HG03095 (cell line): Measurements from ENCODE around the gene PROS1.
"Not testable (repeated sequence)": the region's sequence is repeated elsewhere in the genome, so short reads cannot be mapped to it uniquely, and the experiment has no call there.

ENCODE experiments used
- ATAC-seq: cut with Tn5 transposase; IDR thresholded peaks from one replicate; pipeline ENCODE4 v1.9.1; 2021; ENCODE audit warnings: moderate library complexity; ENCODE audit not compliant: unreplicated experiment

The PROS1 gene

GRCh38 chr3:93969997-93970396 is 3.7 kb downstream of the PROS1 start:
- no peak for ATAC-seq

- no peak for ATAC-seq
Measured at GRCh38 chr3:93969443-93969842, 4.3 kb downstream of the PROS1 start.

GRCh38 chr3:93965106-93965505 is 8.6 kb downstream of the PROS1 start:
- not testable (repeated sequence) for ATAC-seq

- no peak for ATAC-seq
Measured at GRCh38 chr3:93962798-93963197, 10.9 kb downstream of the PROS1 start.

- no peak for ATAC-seq
Measured at GRCh38 chr3:93961489-93961888, 12.2 kb downstream of the PROS1 start.

GRCh38 chr3:93961026-93961425 is 12.7 kb downstream of the PROS1 start:
- no peak for ATAC-seq

DNA sequence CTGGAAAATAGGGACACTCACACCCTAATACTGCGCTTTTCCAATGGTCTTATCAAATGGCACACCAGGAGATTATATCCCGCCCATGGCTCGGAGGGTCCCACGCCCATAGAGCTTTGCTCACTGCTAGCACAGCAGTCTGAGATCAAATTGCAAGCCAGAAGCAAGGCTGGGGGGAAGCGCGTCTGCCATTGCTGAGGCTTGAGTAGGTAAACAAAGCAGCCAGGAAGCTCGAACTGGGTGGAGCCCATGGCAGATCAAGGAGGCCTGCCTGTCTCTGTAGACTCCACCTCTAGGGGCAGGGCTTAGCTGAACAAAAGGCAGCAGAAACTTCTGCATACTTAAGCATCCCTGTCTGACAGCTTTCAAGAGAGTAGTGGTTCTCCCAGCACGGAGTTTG is 23.7 kb downstream of the PROS1 start:
- not testable (repeated sequence) for ATAC-seq

DNA sequence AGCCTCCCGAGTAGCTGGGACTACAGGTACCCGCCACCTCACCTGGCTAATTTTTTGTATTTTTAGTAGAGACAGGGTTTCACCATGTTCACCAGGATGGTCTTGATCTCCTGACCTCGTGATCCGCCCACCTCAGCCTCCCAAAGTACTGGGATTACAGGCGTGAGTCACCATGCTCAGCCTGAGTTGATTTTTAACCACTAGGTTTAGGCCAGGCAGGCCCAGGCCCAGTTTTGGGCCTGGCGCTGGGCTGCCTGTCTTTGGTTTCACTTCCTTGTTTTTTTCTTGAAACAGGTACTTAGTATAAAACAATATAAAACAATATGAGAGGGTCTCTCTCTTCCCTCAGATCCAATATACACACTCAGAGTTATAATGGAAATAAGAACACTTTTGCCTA is 36.2 kb downstream of the PROS1 start:
- not testable (repeated sequence) for ATAC-seq

GRCh38 chr3:93936549-93936948 is 37.1 kb downstream of the PROS1 start:
- ATAC-seq: no peak

GRCh38 chr3:93934366-93935046 is 39.2 kb downstream of the PROS1 start:
- no peak for ATAC-seq

GRCh38 chr3:93931597-93932229 is 42.0 kb downstream of the PROS1 start:
- no peak for ATAC-seq

DNA sequence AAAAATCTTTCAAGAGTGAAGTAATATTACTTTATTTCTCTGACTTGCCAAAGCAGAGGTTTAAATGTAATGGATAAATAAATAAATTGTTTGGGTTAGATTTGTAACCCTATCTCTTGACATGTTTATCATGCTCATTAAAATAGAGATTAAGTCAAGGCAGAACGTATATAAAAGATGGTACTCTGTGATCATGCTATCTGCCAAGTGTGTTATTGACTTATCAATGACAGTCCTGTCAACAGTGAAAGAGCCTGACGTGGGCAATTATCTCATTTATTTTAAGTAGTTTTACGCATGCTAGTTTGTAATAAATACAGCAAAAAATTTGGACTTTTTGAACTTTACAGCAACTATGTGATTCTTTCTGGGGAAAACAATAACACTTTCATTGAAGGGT is 43.7 kb downstream of the PROS1 start:
- no peak for ATAC-seq

DNA sequence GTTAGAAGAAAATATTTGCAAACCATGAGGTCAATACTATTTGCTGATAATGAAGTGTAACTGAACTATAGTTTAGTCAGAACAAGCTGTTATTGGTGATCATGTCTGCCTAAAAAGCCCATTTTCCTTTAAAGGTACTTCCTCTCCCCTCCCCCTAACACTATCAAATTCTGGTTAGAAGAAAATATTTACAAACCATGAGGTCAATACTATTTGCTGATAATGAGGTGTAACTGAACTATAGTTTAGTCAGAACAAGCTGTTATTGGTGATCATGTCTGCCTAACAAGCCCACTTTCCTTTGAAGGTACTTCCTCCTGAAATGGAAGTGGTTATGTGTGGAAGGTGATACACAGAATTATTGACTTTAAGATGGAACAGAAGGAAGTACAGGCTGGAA is 46.9 kb downstream of the PROS1 start:
- no peak for ATAC-seq

DNA sequence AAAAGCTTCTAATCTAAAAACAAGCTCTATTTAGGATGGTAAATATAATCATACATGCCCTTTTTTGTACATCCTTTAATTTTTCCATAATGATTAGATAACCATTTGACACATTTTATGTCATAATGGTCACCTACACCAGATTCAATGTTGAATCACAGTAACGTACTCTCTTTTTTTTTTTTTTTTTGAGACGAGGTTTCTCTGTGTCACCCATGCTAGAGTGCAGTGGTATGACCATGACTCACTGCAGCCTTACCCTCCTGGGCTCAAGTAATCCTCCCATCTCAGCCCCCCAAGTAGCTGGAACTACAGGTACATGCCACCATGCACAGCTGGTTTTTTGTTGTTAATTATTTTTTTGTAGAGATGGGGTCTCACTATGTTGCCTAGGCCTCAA is 49.2 kb downstream of the PROS1 start:
- no peak for ATAC-seq

DNA sequence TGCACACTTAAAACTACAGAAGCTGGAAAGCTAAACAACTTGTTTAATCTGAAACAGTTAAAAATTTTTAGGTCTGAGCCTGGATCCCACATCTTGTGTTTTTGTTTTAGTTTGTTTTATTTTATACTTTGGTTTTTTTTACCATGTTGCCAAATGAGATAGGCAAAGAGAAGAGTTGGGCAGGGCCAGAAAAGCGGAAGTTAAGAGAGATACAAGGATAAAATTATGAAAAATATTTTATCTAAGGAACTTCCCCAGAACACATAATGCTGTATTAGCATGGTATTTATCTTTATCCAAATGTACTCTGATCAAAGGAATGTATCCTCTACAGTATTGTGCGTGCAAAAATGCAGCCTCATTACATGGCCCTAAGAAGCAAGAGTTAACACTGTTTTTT is 50.7 kb downstream of the PROS1 start:
- ATAC-seq: no peak

DNA sequence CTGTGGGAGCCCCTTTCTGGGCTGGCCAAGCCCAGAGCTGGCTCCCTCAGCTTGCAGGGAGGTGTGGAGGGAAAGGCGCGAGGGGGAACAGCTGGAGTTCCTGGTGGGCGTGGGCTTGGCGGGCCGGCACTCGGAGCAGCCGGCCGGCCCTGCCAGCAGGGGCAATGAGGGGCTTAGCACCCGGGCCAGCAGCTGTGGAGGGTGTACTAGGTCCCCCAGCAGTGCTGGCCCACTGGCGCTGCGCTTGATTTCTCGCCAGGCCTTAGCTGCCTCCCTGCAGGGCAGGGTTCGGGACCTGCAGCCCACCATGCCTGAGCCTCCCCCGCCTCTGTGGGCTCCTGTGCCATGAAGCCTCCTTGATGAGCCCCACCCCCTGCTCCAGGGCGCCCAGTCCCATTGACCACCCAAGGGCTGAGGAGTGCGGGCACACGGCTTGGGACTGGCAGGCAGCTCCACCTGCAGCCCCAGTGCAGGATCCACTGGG is 56.1 kb downstream of the PROS1 start:
- not testable (repeated sequence) for ATAC-seq

DNA sequence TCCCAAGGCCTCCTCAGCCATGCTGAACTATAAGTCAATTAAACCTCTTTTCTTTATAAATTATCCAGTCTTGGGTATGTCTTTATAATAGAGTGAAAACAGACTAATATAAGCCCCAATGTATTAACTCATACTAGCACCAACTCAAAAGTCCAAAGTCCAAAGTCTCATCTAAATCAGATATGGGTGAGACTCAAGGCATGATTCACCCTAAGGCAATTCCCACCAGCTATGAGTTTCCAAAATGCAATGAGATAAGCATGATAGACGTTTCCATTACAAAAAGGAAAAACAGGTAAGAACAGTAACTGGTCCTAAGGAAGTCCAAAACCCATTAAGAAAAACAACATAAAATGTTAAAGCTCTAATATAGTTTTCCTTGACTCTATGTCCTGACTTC is 60.1 kb downstream of the PROS1 start:
- not testable (repeated sequence) for ATAC-seq

DNA sequence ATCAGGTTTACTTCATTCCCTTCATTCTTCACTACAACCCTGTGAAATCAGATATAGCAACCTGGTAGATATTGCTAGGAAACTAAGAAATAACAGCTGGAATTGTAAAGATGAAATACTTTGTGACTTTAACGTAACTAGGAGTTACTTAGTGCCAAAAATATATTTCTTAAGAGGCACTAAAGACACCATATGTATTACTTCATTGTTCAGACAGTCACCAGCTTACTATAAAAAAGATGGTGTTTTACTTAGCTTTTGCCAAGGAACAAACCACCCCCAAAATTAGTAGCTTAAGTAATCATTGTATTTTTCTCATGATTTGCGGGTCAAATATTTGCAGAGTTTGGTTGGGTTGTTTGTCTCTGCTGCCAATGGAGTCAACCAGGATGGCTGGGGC is 62.5 kb downstream of the PROS1 start:
- no peak for ATAC-seq

GRCh38 chr3:93910097-93910496 is 63.6 kb downstream of the PROS1 start:
- ATAC-seq: no peak

DNA sequence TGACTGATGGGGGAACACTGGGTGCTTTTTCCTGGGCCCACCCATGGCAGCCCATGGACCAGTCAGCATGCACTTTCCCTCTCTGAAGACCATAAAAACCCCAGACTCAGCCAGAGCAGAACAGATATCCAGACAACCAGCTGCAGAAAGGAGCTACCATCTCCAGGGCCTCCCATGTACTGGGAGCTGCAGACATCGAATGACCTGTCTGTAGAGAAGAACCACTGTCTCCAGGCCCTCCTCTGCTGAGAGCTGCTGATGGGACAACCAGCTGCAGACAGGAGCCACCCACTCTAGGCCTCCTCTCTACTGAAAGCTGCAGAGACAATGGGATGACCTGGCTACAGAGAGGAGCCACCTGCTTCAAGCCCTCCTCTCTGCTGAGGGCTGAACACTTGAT is 66.6 kb downstream of the PROS1 start:
- ATAC-seq: no peak

DNA sequence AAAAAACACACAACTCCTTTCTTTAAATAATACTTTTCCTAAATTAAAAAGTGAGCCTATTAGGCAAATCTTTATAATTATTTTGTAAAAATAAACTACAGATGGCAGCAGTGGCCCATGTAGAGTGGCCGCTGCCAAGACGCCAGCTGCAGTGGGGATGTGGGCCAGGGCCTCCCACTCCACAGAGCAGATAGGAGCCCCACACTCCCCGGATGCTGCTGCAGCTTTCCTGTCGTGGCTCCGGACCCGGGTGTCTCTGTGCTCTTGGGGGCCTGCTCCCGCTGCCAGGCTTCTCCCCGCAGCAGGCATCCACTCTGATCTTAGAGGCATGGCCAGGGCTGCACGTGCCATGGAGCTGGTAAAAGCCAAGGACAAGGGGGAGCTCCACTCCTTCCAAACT is 67.5 kb downstream of the PROS1 start:
- ATAC-seq: no peak

DNA sequence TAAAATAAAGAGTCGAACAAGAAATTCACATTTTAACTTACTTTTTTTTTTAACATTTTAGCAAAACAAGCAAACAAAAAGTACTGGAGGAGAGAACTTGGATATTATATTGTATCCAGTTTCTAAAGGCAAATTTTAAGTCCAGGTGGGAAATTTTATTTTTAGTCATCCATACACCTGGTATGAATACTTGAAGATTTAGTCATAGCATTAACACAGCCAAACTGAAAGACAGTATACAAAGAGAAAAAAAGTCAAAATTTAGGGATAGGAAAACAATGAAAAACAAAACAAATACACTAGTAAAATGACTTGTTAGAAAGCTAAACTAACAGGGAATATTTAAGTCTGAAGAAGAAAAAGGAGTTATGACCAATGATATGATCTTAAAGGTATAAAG is 69.1 kb downstream of the PROS1 start:
- no peak for ATAC-seq
